Peyer's patch (tissue), 4 donors: ENCODE data around the gene GSTO1. TPM values are rescaled to one million over a fixed set of nuclear protein-coding genes. Genes with fewer than 3 reads are reported as not detected.

Experiments
- DNase-seq, 3 donors: peaks; one replicate each; pipeline ENCODE4 v3.0.0-alpha.2; 2017 to 2019
- H3K27ac ChIP-seq, 4 donors: fragments of 200-600 bp; sonication (generic); one replicate each; pipeline ENCODE4 v1.5.1; 2016 to 2019
- H3K27me3 ChIP-seq, 2 donors: fragments of 200-600 bp; sonication (generic); one replicate each; pipeline ENCODE4 v1.5.1; 2019
- H3K36me3 ChIP-seq, 3 donors: fragments of 200-600 bp; sonication (generic); one replicate each; pipeline ENCODE4 v1.5.1; 2016 to 2019
- H3K4me1 ChIP-seq, 4 donors: fragments of 200-600 bp; sonication (generic); one replicate each; pipeline ENCODE4 v1.5.1; 2016 to 2019
- H3K4me3 ChIP-seq, 4 donors: fragments of 200-600 bp; sonication (generic); 1 replicate in 3 of 4; 2 replicates in 1 of 4; pipeline ENCODE4 v1.5.1; 2016 to 2019; ENCODE audit warnings: mild to moderate bottlenecking in 1 of 4
- H3K9me3 ChIP-seq, 4 donors: fragments of 200-600 bp; sonication (generic); one replicate each; pipeline ENCODE4 v1.5.1; 2016 to 2019; ENCODE audit warnings: mild to moderate bottlenecking in 1 of 4
- POLR2A ChIP-seq, 2 donors: fragments of 450-650 bp; IDR thresholded peaks; one replicate each; pipeline ENCODE4 v1.5.1; 2017; ENCODE audit warnings: antibody characterized with exemption in 2 of 2, mild to moderate bottlenecking in 2 of 2, moderate library complexity in 2 of 2
- total RNA-seq, 4 donors: library from RNA; depleted of rRNA; stranded (reverse); fragments of >200 nt; gene quantifications; one replicate each; pipeline ENCODE4 v1.1.0, GENCODE V29; 2016
- TF ChIP-seq, protein P1 (sequence below), 6 experiments: fragments of 450-650 bp in 4 of 6; fragments of 200-600 bp in 2 of 6; sonication (generic) in 1 of 6; IDR thresholded peaks; one replicate each; pipeline ENCODE4 v1.5.1; 2017 to 2019; ENCODE audit warnings: antibody characterized with exemption in 6 of 6, mild to moderate bottlenecking in 3 of 6, moderate library complexity in 1 of 6

GSTO1 gene
- total RNA-seq, 4 donors from 2014 or later: 46.4 to 105 (median 69.5) TPM

DNA sequence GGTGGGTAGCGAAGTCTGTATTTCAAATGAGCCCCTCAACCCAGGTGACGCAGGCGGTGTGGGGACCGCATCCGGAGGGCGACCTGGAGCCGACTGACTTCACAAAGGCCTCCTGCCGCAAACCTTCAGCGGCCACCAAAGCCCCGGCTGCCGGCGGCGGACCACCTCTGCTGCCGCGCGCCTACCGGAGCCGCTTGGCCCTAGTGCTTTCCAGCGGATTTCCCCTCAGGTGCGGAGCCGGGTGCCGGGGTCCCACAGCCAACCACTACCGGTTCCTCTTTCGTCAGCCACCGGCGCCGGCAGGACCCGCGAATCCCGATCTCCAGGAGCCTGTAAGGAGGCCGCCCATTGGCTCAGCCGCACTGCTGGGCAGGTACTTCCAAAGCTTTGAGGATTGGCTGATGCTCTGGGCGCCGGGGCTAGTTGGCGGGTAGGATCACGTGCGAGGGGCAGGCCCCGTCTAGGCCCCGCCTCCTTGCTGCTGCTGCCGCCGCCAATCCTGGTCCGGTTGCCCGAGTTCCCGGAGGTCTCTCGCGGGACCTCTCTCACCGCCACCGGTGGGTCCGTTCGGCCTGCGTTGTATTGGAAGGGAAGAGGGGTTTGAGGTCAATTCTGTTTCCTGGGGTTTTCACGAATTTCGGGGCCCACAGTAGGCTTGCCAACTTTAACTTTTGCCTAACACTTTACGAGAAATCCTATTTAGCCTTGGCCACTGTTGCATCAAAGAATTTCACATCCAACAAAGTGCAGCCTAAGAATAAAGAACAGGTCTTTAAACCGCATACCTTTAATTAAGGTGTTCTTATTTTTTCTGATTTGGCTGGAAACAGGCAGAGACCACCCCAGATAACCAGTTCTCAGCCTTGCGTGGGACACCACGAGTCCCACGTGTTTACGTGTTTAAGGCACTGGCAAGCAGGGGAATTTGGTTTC is 14.3 kb downstream of the GSTO1 start, which contains the start of gene GSTO2:
TSS of gene GSTO2 (plus strand) at position 472 of the 933 bp plus-strand sequence. CDS start 5,732 bp downstream, outside the sequence.
- DNase-seq: peak; percentile 99 to 100 (median 99)
- Histone ChIP-seq H3K4me1 (peaks cover 0 to 13% (median 0%) of the 10 kb centered on the region in 4 donors), H3K27ac (peak within 1 kb of the TSS; percentile 87 to 95 (median 90)), H3K4me3 (peak within 1 kb of the TSS; percentile 63 to 90 (median 77)), H3K27me3 (no peaks in the 10 kb centered on the region), H3K36me3 (peaks cover 0 to 34% (median 0%) of the 10 kb centered on the region in 3 donors), H3K9me3 (no peaks in the 10 kb centered on the region)
- TF ChIP-seq, protein P1, sequence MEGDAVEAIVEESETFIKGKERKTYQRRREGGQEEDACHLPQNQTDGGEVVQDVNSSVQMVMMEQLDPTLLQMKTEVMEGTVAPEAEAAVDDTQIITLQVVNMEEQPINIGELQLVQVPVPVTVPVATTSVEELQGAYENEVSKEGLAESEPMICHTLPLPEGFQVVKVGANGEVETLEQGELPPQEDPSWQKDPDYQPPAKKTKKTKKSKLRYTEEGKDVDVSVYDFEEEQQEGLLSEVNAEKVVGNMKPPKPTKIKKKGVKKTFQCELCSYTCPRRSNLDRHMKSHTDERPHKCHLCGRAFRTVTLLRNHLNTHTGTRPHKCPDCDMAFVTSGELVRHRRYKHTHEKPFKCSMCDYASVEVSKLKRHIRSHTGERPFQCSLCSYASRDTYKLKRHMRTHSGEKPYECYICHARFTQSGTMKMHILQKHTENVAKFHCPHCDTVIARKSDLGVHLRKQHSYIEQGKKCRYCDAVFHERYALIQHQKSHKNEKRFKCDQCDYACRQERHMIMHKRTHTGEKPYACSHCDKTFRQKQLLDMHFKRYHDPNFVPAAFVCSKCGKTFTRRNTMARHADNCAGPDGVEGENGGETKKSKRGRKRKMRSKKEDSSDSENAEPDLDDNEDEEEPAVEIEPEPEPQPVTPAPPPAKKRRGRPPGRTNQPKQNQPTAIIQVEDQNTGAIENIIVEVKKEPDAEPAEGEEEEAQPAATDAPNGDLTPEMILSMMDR (IDR thresholded peaks at IDR 0.05): peak in 1 of 6 experiments; percentile 21
- peak in 1 of 2 donors; percentile 62 for TF ChIP-seq POLR2A (IDR thresholded peaks at IDR 0.05)

DNA sequence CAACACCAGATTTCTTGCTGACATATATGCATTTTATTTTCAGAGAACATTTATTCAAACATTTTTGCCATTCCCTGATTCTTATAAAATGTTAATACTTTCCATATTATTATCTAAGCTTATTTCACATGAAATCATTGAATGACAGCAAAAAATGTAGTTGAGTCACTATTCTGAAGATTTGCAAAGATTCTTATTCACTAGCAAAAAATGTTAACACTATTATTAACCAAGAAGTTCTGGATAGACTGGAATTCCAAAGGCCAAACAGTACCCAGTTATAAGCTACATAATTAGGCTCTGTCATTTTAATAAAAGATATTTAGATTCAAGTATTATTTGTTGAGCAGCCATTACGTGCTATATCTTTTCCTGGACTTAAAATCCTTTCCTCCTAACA is 18.6 kb downstream of the GSTO1 start:
- Histone ChIP-seq H3K4me1 (peaks cover 0 to 5% (median 0%) of the 10 kb centered on the region in 4 donors), H3K4me3 (no peak overlapping the region), H3K9me3 (no peaks in the 10 kb centered on the region), H3K36me3 (no peaks in the 10 kb centered on the region), H3K27ac (no peak overlapping the region), H3K27me3 (no peaks in the 10 kb centered on the region)
- no peak for DNase-seq
- no peak for TF ChIP-seq POLR2A (IDR thresholded peaks at IDR 0.05)
- TF ChIP-seq, protein P1 (IDR thresholded peaks at IDR 0.05): no peak

DNA sequence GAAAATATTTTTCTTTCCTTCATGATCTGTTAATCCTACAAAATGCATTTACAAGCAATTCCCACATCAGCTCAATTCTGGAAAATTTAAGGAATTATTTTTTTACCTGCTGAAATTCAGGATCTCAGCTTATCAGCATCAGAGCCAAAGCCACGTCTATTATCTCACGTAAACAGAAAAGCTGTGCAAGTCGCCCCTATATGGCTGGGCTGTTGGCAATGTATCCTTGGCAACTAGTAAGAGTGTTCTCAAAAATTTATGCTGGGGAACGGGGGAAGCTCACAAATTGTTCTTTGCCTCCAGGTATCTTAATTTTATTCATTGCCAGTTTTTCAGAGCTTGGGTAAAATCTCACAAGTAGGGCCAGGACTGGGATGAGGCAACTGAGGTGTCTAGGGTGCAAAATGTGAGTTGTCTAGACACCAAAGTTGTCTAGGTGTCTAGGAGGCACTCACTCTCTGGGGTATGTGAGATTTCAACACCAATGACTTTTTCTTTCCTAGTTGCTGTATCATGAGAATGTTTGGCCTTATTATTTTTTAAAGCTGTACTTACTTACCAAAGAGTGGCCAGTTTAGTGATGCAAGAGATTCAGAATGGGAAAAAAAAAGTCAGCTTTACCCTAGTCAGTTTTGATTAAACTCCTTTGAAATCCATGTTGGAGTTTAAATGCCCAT is 19.3 kb downstream of the GSTO1 start:
- no peaks in the 10 kb centered on the region for H3K36me3 ChIP-seq
- DNase-seq: no peak
- H3K4me1 ChIP-seq: peaks cover 0 to 5% (median 0%) of the 10 kb centered on the region in 4 donors
- no peaks in the 10 kb centered on the region for H3K27me3 ChIP-seq
- TF ChIP-seq, protein P1 (IDR thresholded peaks at IDR 0.05): no peak
- no peak for TF ChIP-seq POLR2A (IDR thresholded peaks at IDR 0.05)
- H3K4me3 ChIP-seq: no peak overlapping the region
- no peak overlapping the region for H3K27ac ChIP-seq
- H3K9me3 ChIP-seq: no peaks in the 10 kb centered on the region

DNA sequence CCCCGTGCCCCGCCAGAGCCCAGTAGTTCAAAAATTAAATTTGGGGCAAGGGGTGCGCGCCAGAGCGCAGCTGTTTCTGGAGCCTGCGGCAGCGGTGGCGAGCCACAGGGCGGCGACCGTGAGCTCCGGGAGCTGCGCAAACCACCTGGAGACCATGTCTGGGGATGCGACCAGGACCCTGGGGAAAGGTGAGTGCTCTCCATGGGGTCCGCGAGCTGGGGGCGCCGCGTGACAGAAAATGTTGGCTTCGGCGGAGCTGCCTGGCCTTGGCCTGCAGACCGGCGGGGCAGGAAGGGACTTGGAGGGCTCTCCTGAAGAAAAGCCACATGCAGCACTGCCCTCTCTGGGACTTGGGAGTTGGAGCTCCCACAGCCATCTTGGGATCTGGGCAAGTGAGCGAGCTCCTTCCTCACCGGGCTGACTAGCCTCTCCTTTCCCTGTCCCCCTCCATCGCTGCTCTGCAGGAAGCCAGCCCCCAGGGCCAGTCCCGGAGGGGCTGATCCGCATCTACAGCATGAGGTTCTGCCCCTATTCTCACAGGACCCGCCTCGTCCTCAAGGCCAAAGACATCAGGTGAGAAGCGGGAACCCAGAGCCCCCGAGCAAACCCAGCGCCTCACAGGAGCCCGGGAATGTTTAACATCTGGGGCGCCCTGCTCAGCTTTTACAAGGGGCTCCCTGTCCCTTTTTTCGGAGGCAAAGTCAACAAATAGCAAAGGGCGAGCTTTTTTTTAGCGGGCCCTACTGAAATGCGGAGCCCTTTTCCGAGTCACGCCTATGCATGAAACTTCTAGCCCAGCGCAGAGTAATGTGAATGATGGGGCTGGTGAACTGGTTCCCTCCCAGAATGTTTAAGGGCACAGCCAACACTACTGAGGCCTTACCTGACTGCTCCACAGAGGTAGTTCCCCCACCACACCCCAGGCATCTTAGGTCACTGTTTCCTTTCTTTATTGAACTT is 20.4 kb downstream of the GSTO1 start:
- Histone ChIP-seq H3K9me3 (no peaks in the 10 kb centered on the region), H3K4me1 (peaks cover 0 to 5% (median 0%) of the 10 kb centered on the region in 4 donors), H3K4me3 (peak overlapping the region in 3 of 4 donors; percentile 24 to 52 (median 50)), H3K36me3 (no peaks in the 10 kb centered on the region), H3K27ac (peak overlapping the region in 1 of 4 donors; percentile 11), H3K27me3 (no peaks in the 10 kb centered on the region)
- no peak for TF ChIP-seq POLR2A (IDR thresholded peaks at IDR 0.05)
- TF ChIP-seq, protein P1 (IDR thresholded peaks at IDR 0.05): peak in 5 of 6 experiments; percentile 55 to 81 (median 80)
- peak in 2 of 3 donors; percentile 68 to 81 for DNase-seq

DNA sequence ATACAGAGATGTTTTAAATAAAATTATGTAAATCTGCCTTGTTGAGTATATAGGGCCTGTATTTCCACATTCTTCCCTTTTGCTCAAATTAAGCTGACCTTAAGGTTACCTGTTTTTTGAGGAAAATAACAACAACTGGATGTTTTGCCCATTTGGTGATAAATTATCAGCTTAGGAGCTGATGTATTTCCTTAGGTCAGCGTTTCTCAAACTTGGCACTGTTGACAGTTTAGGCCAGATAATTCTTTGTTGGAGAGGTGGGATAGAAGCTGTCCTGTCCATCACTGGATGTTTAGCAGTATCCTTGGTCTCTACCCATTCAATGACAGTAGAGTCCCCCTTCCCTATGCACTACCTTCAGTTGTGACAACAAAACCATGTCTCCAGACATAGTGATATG is 21.5 kb downstream of the GSTO1 start:
- Histone ChIP-seq H3K4me3 (no peak overlapping the region), H3K27me3 (no peaks in the 10 kb centered on the region), H3K27ac (no peak overlapping the region), H3K4me1 (peaks cover 0 to 5% (median 0%) of the 10 kb centered on the region in 4 donors), H3K9me3 (no peaks in the 10 kb centered on the region), H3K36me3 (no peaks in the 10 kb centered on the region)
- TF ChIP-seq, protein P1 (IDR thresholded peaks at IDR 0.05): no peak
- no peak for TF ChIP-seq POLR2A (IDR thresholded peaks at IDR 0.05)
- DNase-seq: no peak
